ENCODE measurements around the gene ADAMTSL5. TPM values are rescaled to one million over a fixed set of nuclear protein-coding genes. Genes with fewer than 3 reads are reported as not detected.
A peak's percentile ranks its signal among the peaks of the same experiment; 100 is the strongest.

The ADAMTSL5 gene
- total and polyA plus RNA-seq, 9 of the 15 experiments (the other 6 are each of a cell fraction or from before 2014, with no cell fraction given): 1.0 to 11.6 (median 4.1) TPM

DNA sequence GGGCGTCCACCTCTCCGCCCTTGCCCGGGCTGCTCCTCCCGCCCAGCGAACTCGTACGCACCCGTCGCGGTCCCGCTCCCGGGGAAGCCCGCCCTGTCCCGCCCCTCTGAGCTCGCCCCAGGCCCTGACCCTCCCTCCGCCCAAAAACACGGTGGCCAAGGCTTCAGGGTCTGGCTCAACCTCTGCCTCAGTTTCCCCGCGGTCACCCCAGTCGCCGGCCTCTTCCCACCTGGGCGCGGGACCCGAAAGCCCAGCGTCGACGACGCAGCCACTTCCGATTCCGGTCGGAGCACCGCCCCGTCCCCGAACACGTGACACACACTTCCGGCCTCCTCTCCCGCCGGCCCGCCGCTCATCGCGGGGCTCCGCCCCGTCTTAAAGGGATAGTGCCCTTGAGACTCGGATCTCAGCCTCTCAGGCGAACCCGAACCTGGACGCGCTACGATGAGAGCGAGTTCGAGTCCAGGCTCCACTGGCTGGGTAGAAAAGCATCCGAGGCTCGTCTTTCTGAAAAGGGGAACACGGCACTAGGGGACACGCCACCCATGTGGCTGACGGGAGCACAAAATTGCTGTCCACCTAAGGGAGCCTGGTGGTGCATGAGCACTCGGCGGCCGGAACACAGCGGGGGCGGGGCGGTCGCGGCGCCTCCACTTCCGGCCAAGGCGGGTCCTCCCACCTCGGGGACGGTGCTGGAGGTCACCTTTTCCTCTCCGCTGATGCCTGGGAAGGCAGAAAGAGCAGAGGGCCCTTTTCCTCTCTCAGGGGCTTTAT lies 33.7 kb downstream of the ADAMTSL5 start, which contains the start of gene C19orf25 (continued):
- TF ChIP-seq HLTF (IDR thresholded peaks at IDR 0.05) (0 out of 2 replicates have a peak, but pooled peaks have one; percentile 45), CREM (IDR thresholded peaks at IDR 0.05; ENCODE audit: low read depth) (peak; percentile 84), TARDBP (IDR thresholded peaks at IDR 0.05) (0 out of 2 replicates have a peak, but pooled peaks have one; percentile 59), NFATC3 (IDR thresholded peaks at IDR 0.05) (peak; percentile 88), ZNF589 (CRISPR knock-in tag; IDR thresholded peaks at IDR 0.05; ENCODE audit: low read depth) (no peak), CCNT2 (IDR thresholded peaks at IDR 0.05; ENCODE audit: borderline replicate concordance, extremely low read depth, insufficient read length, low read depth, low read length) (peak; percentile 66), NFIC (IDR thresholded peaks at IDR 0.05) (peak; percentile 27), HMGN3 (IDR thresholded peaks at IDR 0.05; ENCODE audit: borderline replicate concordance, extremely low read depth, insufficient read length, low read depth, low read length) (peak; percentile 52), RBM14 (IDR thresholded peaks at IDR 0.05; ENCODE audit: borderline replicate concordance, insufficient read depth, low read depth, low read length) (no peak), ZNF584 (CRISPR knock-in tag; IDR thresholded peaks at IDR 0.05; ENCODE audit: low read depth) (no peak), GTF2F1 (IDR thresholded peaks at IDR 0.05; ENCODE audit: low read depth, low read length) (peak; percentile 25; the same call in 1 of the 2 replicates), ZNF239 (CRISPR knock-in tag; IDR thresholded peaks at IDR 0.05) (no peak), CTBP1 (IDR thresholded peaks at IDR 0.05; ENCODE audit: borderline replicate concordance) (peak; percentile 86; the same call in 1 of the 2 replicates), RBFOX2 (IDR thresholded peaks at IDR 0.05; ENCODE audit: low read depth, low read length) (peak; percentile 89)
- TF ChIP-seq, protein P1, sequence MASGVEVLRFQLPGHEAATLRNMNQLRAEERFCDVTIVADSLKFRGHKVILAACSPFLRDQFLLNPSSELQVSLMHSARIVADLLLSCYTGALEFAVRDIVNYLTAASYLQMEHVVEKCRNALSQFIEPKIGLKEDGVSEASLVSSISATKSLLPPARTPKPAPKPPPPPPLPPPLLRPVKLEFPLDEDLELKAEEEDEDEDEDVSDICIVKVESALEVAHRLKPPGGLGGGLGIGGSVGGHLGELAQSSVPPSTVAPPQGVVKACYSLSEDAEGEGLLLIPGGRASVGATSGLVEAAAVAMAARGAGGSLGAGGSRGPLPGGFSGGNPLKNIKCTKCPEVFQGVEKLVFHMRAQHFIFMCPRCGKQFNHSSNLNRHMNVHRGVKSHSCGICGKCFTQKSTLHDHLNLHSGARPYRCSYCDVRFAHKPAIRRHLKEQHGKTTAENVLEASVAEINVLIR (CRISPR knock-in tag; IDR thresholded peaks at IDR 0.05): no peak
- TF ChIP-seq, protein P2, sequence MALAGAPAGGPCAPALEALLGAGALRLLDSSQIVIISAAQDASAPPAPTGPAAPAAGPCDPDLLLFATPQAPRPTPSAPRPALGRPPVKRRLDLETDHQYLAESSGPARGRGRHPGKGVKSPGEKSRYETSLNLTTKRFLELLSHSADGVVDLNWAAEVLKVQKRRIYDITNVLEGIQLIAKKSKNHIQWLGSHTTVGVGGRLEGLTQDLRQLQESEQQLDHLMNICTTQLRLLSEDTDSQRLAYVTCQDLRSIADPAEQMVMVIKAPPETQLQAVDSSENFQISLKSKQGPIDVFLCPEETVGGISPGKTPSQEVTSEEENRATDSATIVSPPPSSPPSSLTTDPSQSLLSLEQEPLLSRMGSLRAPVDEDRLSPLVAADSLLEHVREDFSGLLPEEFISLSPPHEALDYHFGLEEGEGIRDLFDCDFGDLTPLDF (CRISPR knock-in tag; IDR thresholded peaks at IDR 0.05): peak; percentile 61; the same call in 1 of the 2 replicates
- TF ChIP-seq, protein P3, sequence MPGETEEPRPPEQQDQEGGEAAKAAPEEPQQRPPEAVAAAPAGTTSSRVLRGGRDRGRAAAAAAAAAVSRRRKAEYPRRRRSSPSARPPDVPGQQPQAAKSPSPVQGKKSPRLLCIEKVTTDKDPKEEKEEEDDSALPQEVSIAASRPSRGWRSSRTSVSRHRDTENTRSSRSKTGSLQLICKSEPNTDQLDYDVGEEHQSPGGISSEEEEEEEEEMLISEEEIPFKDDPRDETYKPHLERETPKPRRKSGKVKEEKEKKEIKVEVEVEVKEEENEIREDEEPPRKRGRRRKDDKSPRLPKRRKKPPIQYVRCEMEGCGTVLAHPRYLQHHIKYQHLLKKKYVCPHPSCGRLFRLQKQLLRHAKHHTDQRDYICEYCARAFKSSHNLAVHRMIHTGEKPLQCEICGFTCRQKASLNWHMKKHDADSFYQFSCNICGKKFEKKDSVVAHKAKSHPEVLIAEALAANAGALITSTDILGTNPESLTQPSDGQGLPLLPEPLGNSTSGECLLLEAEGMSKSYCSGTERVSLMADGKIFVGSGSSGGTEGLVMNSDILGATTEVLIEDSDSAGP (CRISPR knock-in tag; IDR thresholded peaks at IDR 0.05): peak; percentile 100
- TF ChIP-seq, protein P4, sequence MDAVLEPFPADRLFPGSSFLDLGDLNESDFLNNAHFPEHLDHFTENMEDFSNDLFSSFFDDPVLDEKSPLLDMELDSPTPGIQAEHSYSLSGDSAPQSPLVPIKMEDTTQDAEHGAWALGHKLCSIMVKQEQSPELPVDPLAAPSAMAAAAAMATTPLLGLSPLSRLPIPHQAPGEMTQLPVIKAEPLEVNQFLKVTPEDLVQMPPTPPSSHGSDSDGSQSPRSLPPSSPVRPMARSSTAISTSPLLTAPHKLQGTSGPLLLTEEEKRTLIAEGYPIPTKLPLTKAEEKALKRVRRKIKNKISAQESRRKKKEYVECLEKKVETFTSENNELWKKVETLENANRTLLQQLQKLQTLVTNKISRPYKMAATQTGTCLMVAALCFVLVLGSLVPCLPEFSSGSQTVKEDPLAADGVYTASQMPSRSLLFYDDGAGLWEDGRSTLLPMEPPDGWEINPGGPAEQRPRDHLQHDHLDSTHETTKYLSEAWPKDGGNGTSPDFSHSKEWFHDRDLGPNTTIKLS (IDR thresholded peaks at IDR 0.05; ENCODE audit: borderline replicate concordance, low read depth): peak; percentile 70; the same call in 1 of the 2 replicates
